Erythroblast (primary cell): ENCODE measurements around the gene NOVA2.

ENCODE experiments used
- GATA1 ChIP-seq: IDR thresholded peaks from 2 replicates; pipeline ENCODE4 v1.6.1; 2011; ENCODE audit warnings: low read depth, mild to moderate bottlenecking, control low read depth, low read length, moderate library complexity
- POLR2A ChIP-seq: IDR thresholded peaks from 2 replicates; pipeline ENCODE4 v1.6.1; 2011; ENCODE audit warnings: mild to moderate bottlenecking, low read length

GRCh38 chr19:46002678-46003275, 29.1 kb upstream of the NOVA2 start:
- no peak for TF ChIP-seq POLR2A
- TF ChIP-seq GATA1: no peak
